Measurements from ENCODE around the gene AFF3. TPM values are rescaled to one million over a fixed set of nuclear protein-coding genes. Genes with fewer than 3 reads are reported as not detected.
A peak's percentile ranks its signal among the peaks of the same experiment; 100 is the strongest.

AFF3 gene
- total and polyA plus RNA-seq, 2 of the 4 experiments (the other 2 are of a cell fraction), result 12.9 to 14.3 TPM

DNA sequence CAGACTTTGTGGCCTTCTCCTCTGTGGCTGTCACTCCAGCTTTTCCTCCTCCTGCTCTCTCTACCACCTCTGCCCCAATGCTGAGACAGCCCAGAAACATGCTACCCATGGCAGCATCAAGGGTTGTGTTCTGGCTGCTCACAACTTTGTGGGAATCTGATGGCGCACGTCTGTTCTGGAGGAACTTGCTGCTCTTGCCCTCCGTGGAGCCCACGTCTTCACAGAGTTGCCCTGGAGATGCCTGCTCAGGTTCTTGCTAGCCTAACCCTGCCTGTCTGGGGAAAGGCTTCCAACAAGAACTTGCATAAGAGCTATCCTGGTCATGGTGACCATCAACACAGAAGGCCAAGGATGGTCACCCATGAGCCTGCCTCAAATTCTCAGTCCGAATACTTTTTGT lies 237.4 kb downstream of the AFF3 start:
- no peak overlapping the region for H3K14ac ChIP-seq (replicated peaks; ENCODE audit: low read depth, low read length)
- no peaks in the 10 kb centered on the region; the same call in 1 of the 2 replicates for H3K4me1 ChIP-seq (ENCODE audit: control insufficient read depth, insufficient read depth, low read length)
- no peak overlapping the region for H3K9ac ChIP-seq (ENCODE audit: low read depth, low read length)
- dilution Hi-C loops (cut with HindIII; ENCODE audit: low sequenced_read_pairs, unreplicated experiment) (no loop called here), in situ Hi-C loops (cut with MboI; ENCODE audit: low sequenced_read_pairs) (no loop called here), intact Hi-C loops (cut with micrococcal nuclease) (no loop called here)
- no peaks in the 10 kb centered on the region for H3K9me3 ChIP-seq (ENCODE audit: control insufficient read depth, insufficient read depth, low read length)
- H3K56ac ChIP-seq (ENCODE audit: extremely low read depth, insufficient read depth, low read length), result no peak overlapping the region
- no peaks in the 10 kb centered on the region for H3K27me3 ChIP-seq (ENCODE audit: control insufficient read depth, insufficient read depth, low read length)
- no peak overlapping the region for H2BK120ac ChIP-seq (ENCODE audit: low read depth, low read length)
- H3K23ac ChIP-seq (ENCODE audit: low read depth, low read length), result no peak overlapping the region
- H3K4me2 ChIP-seq (ENCODE audit: low read depth, low read length), result no peak overlapping the region
- no peak overlapping the region for H2BK15ac ChIP-seq (ENCODE audit: low read depth, low read length)
- H2AFZ ChIP-seq (replicated peaks; ENCODE audit: low read length, poor library complexity), result no peak overlapping the region
- H3K9me1 ChIP-seq (ENCODE audit: insufficient read depth, low read length), result peaks cover 9% of the 10 kb centered on the region; the same call in 1 of the 2 replicates
- no peak overlapping the region for H4K91ac ChIP-seq (ENCODE audit: insufficient read depth, low read depth, low read length)
- H3K18ac ChIP-seq (ENCODE audit: low read depth, low read length), result no peak overlapping the region
- no peak for DNase-seq
- H2BK20ac ChIP-seq (ENCODE audit: low read depth, low read length), result no peak overlapping the region
- 100% methylated on average over 2 of the region's 5 CpGs; no CpG with 5 or more reads in 1 of the 2 experiments for WGBS, 2 experiments (ENCODE audit: extremely low coverage in 2 of 2, insufficient read length in 1 of 2)
- TF ChIP-seq ELK1 (IDR thresholded peaks at IDR 0.05; ENCODE audit: borderline replicate concordance, low read depth, low read length) (no peak), RFX5 (IDR thresholded peaks at IDR 0.05; ENCODE audit: low read depth, low read length) (no peak), CHD1 (IDR thresholded peaks at IDR 0.05; ENCODE audit: low read depth, low read length) (no peak), MAFK (IDR thresholded peaks at IDR 0.05; ENCODE audit: low read depth, low read length) (no peak), RAD21 (IDR thresholded peaks at IDR 0.05; ENCODE audit: low read length) (no peak), MXI1 (IDR thresholded peaks at IDR 0.05; ENCODE audit: borderline replicate concordance, low read depth, low read length) (no peak), NFE2L2 (IDR thresholded peaks at IDR 0.05; ENCODE audit: low read depth, low read length) (no peak), CEBPB (IDR thresholded peaks at IDR 0.05; ENCODE audit: low read depth, low read length) (no peak)
- no peak overlapping the region for H2AK9ac ChIP-seq (replicated peaks; ENCODE audit: low read depth, low read length, poor library complexity)
- H3K36me3 ChIP-seq (ENCODE audit: control insufficient read depth, insufficient read depth, low read length), result no peaks in the 10 kb centered on the region
- no peak overlapping the region for H4K8ac ChIP-seq (ENCODE audit: low read depth in 2 of 2, low read length in 2 of 2)
- no peak overlapping the region for H2BK5ac ChIP-seq (ENCODE audit: low read depth, low read length, poor library complexity, severe bottlenecking)
- 0 out of 2 replicates have a peak overlapping the region, but pooled peaks have one; percentile 16 for H2AK5ac ChIP-seq (ENCODE audit: low read depth, low read length)
- peaks cover 14 to 28% of the 10 kb centered on the region in 2 experiments for H3K79me1 ChIP-seq (ENCODE audit: low read depth in 1 of 2, low read length in 2 of 2)
- ATAC-seq (ENCODE audit: low read depth), result no peak
- ChIA-PET POLR2A (ENCODE audit: unreplicated experiment) (no interaction called here), CTCF (no interaction called here)
- H4K20me1 ChIP-seq (ENCODE audit: insufficient read depth, low read length), result no peaks in the 10 kb centered on the region
- BruUV-seq (replicated peaks), result no TSS peak
- no peak overlapping the region for H3K27ac ChIP-seq (ENCODE audit: insufficient read depth, low read length)
- H3K4ac ChIP-seq (ENCODE audit: low read depth, low read length), result no peak overlapping the region
- H4K5ac ChIP-seq (ENCODE audit: low read depth, low read length), result no peak overlapping the region
- no peak overlapping the region for H3K4me3 ChIP-seq (ENCODE audit: insufficient read depth, low read depth, low read length)

Data from IMR-90 (cell line).